Endothelial cell (in vitro differentiated cells): ENCODE results near the gene PRAMEF2. TPM values are rescaled to one million over a fixed set of nuclear protein-coding genes. Genes with fewer than 3 reads are reported as not detected.
"Not testable (repeated sequence)": the region's sequence is repeated elsewhere in the genome, so short reads cannot be mapped to it uniquely, and the experiment has no call there.

ENCODE experiments used
- DNase-seq: peaks from one replicate; pipeline ENCODE4 v3.0.0; 2021; ENCODE audit warnings: low spot score
- H3K27ac Mint-ChIP-seq: one replicate; pipeline ENCODE4 v1.8.0; 2021; ENCODE audit warnings: mixed read lengths, inconsistent platforms; ENCODE audit not compliant: unreplicated experiment
- H3K27me3 Mint-ChIP-seq: one replicate; pipeline ENCODE4 v1.8.0; 2021; ENCODE audit warnings: mild to moderate bottlenecking, moderate library complexity, mixed read lengths, inconsistent platforms; ENCODE audit not compliant: unreplicated experiment
- H3K36me3 Mint-ChIP-seq: one replicate; pipeline ENCODE4 v1.8.0; 2021; ENCODE audit warnings: mild to moderate bottlenecking, low read depth, mixed read lengths, inconsistent platforms; ENCODE audit not compliant: unreplicated experiment
- H3K4me1 Mint-ChIP-seq: one replicate; pipeline ENCODE4 v1.8.0; 2021; ENCODE audit warnings: mild to moderate bottlenecking, mixed read lengths, inconsistent platforms; ENCODE audit not compliant: unreplicated experiment
- H3K4me3 Mint-ChIP-seq: one replicate; pipeline ENCODE4 v1.8.0; 2021; ENCODE audit warnings: mild to moderate bottlenecking, mixed read lengths, inconsistent platforms; ENCODE audit not compliant: unreplicated experiment
- H3K9me3 Mint-ChIP-seq: one replicate; pipeline ENCODE4 v1.8.0; 2021; ENCODE audit warnings: mixed read lengths, inconsistent platforms; ENCODE audit not compliant: unreplicated experiment
- CTCF ChIP-seq: fragments of 200-600 bp; sonication (generic); IDR thresholded peaks from one replicate; pipeline ENCODE4 v1.5.0; 2021; ENCODE audit warnings: antibody characterized with exemption; ENCODE audit not compliant: unreplicated experiment
- total RNA-seq: library from RNA; stranded (reverse); fragmentation: NEBNext Ultra II Directional; extraction: Animal tissue kit (Norgen Biotek cat#: 25700); gene quantifications from one replicate; pipeline ENCODE4 v1.2.1, GENCODE V29; 2021; ENCODE audit not compliant: unreplicated experiment

PRAMEF2 gene
- total RNA-seq, 1 donor from 2014 or later = not detected

GRCh38 chr1:12851779-12852178 is 5.1 kb upstream of the PRAMEF2 start:
- no peaks in the 10 kb centered on the region for H3K36me3 Mint-ChIP-seq
- no peak for DNase-seq
- no peak for TF ChIP-seq CTCF
- H3K27me3 Mint-ChIP-seq = peaks cover 1% of the 10 kb centered on the region
- H3K4me3 Mint-ChIP-seq = no peak overlapping the region
- H3K4me1 Mint-ChIP-seq = no peaks in the 10 kb centered on the region
- H3K27ac Mint-ChIP-seq = no peak overlapping the region
- H3K9me3 Mint-ChIP-seq = peaks cover 19% of the 10 kb centered on the region

GRCh38 chr1:12863131-12863880 is 6.4 kb downstream of the PRAMEF2 start:
- peaks cover 11% of the 10 kb centered on the region for H3K9me3 Mint-ChIP-seq
- not testable (repeated sequence) for H3K27ac Mint-ChIP-seq, H3K4me1 Mint-ChIP-seq, H3K27me3 Mint-ChIP-seq, DNase-seq, H3K36me3 Mint-ChIP-seq, H3K4me3 Mint-ChIP-seq

DNA sequence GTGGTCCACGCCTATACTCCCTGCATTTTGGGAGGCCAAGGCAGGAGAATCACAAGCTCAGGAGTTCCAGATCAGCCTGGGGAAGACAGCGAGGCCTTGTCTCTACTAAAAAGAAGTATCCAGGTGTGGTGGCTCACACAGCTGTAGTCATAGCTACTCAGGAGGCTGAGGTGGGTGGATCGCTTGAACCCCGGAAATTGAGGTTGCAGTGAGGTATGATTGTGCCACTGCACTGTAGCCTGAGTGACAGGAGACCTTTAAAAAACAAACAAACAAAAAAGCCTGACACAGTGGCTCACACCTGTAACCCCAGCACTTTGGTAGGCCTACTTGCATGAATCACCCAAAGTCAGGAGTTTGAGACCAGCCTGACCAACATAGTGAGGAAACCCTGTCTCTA is 21.6 kb downstream of the PRAMEF2 start:
- not testable (repeated sequence) for H3K4me1 Mint-ChIP-seq, H3K36me3 Mint-ChIP-seq, H3K27me3 Mint-ChIP-seq, DNase-seq, H3K27ac Mint-ChIP-seq, H3K4me3 Mint-ChIP-seq, H3K9me3 Mint-ChIP-seq

DNA sequence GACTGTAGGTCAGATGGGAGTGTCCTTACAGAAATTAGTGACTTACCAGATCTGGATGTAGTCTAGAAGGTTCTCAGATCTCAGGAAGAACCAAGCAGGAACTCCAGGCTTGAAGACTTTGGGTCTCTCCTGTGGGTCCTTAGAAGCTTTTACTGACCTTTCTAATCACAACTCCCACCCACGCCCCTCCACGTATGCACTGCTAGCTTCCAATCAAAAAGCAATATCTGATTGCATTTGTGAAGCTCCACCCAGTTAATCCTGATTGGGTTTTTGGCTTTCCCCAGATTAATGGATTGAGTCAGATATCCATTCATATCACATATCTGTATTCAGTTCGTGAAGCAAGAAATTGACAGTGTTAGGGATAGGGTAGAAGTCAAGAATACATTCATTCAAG is 29.2 kb downstream of the PRAMEF2 start, which contains the start of gene PRAMEF4:
PRAMEF4 (minus strand) TSS at position 101 of the 400 bp plus-strand sequence. CDS start 2,807 bp downstream, outside the sequence.
- H3K27me3 Mint-ChIP-seq, H3K9me3 Mint-ChIP-seq, H3K4me3 Mint-ChIP-seq, DNase-seq, H3K36me3 Mint-ChIP-seq, H3K4me1 Mint-ChIP-seq, H3K27ac Mint-ChIP-seq: not testable (repeated sequence)

DNA sequence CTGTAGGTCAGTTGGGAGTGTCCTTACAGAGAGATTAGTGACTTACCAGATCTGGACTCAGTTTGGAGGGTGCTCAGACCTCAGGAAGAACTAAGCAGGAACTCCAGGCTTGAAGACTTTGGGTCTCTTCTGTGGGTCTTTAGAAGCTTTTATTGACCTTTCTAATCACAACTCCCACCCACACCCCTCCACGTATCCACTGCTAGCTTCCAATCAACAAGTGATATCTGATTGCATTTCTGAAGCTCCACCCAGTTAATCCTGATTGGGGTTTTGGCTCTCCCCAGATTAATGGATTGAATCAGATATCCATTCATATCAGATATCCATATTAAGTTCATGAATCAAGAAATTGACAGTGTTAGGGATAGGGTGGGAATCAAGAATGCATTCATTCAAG is 41.3 kb downstream of the PRAMEF2 start, which contains the start of gene PRAMEF10:
PRAMEF10 (minus strand) TSS at position 101 of the 400 bp plus-strand sequence. CDS start 2,423 bp downstream, outside the sequence.
- not testable (repeated sequence) for H3K27me3 Mint-ChIP-seq, H3K9me3 Mint-ChIP-seq, H3K36me3 Mint-ChIP-seq, H3K27ac Mint-ChIP-seq, H3K4me1 Mint-ChIP-seq, H3K4me3 Mint-ChIP-seq, DNase-seq

DNA sequence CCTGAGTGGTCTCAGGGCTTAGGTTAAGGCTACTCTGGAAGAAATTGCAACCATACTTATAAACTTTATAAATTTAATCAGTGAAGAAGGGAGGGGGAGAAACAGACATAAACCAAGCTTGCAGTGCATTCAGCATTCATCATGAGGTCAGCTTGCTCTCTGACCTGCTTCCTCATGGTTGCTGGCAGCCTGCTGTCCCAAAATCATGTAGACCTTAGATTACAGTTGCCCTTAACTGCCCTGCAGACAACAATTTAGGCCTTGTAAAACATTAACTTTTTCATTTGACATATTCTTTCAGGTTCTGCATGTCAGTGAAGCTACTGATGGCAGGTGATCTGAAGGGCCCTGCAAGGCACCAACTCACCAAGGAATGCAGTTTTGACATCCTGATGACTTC is 42.3 kb downstream of the PRAMEF2 start:
- H3K4me1 Mint-ChIP-seq = not testable (repeated sequence)

GRCh38 chr1:12903793-12904572 is 47.1 kb downstream of the PRAMEF2 start:
- not testable (repeated sequence) for H3K27me3 Mint-ChIP-seq, H3K4me3 Mint-ChIP-seq, H3K36me3 Mint-ChIP-seq, H3K9me3 Mint-ChIP-seq, H3K4me1 Mint-ChIP-seq, DNase-seq, H3K27ac Mint-ChIP-seq

More for the DNA sequence above, 42.3 kb downstream of the PRAMEF2 start:
- not testable (repeated sequence) for H3K27me3 Mint-ChIP-seq, H3K4me3 Mint-ChIP-seq, H3K27ac Mint-ChIP-seq, H3K36me3 Mint-ChIP-seq, DNase-seq, H3K9me3 Mint-ChIP-seq

Other genes starting within 250 kb of the PRAMEF2 start
- 5.7 TPM for gene DHRS3, start 238.9 kb upstream of the PRAMEF2 start, total RNA-seq
- not detected for gene AADACL4, start 213.0 kb upstream of the PRAMEF2 start, total RNA-seq
- not detected for gene AADACL3, start 141.0 kb upstream of the PRAMEF2 start, total RNA-seq
- gene CFAP107, start 110.9 kb upstream of the PRAMEF2 start, total RNA-seq = not detected
- gene PRAMEF12, start 83.3 kb upstream of the PRAMEF2 start, total RNA-seq = not detected
- gene PRAMEF1, start 65.7 kb upstream of the PRAMEF2 start, total RNA-seq = not detected
- not detected for gene PRAMEF11, start 25.7 kb upstream of the PRAMEF2 start, total RNA-seq
- gene HNRNPCL1, start 8.4 kb upstream of the PRAMEF2 start, total RNA-seq = not detected
- not detected for gene PRAMEF4, start 29.1 kb downstream of the PRAMEF2 start, total RNA-seq
- not detected for gene PRAMEF10, start 41.2 kb downstream of the PRAMEF2 start, total RNA-seq
- not detected for gene PRAMEF7, start 59.5 kb downstream of the PRAMEF2 start, total RNA-seq
- gene PRAMEF6, start 90.5 kb downstream of the PRAMEF2 start, total RNA-seq = not detected
- not detected for gene PRAMEF27, start 199.5 kb downstream of the PRAMEF2 start, total RNA-seq
- gene HNRNPCL3, start 203.7 kb downstream of the PRAMEF2 start, total RNA-seq = not detected
- not detected for gene PRAMEF25, start 213.7 kb downstream of the PRAMEF2 start, total RNA-seq